ENCODE measurements around the gene ABL2.
A peak's percentile ranks its signal among the peaks of the same experiment; 100 is the strongest.
"Not testable (repeated sequence)": the region's sequence is repeated elsewhere in the genome, so short reads cannot be mapped to it uniquely, and the experiment has no call there.

The ABL2 gene

GRCh38 chr1:179169616-179170467 lies 59.6 kb downstream of the ABL2 start:
- DNase-seq (ENCODE audit: low spot score): no peak

- no peak for DNase-seq (ENCODE audit: low spot score)
Observed at GRCh38 chr1:179168536-179168935, 60.9 kb downstream of the ABL2 start.

GRCh38 chr1:179167955-179168354 lies 61.5 kb downstream of the ABL2 start:
- no peak for DNase-seq (ENCODE audit: low spot score)

GRCh38 chr1:179167418-179167777 lies 62.1 kb downstream of the ABL2 start:
- no peak for DNase-seq (ENCODE audit: low spot score)

GRCh38 chr1:179166663-179167417 lies 62.6 kb downstream of the ABL2 start:
- no peak for DNase-seq (ENCODE audit: low spot score)

GRCh38 chr1:179164494-179164893 lies 65.0 kb downstream of the ABL2 start:
- DNase-seq (ENCODE audit: low spot score): no peak

GRCh38 chr1:179156708-179157107 lies 72.8 kb downstream of the ABL2 start:
- no peak for DNase-seq (ENCODE audit: low spot score)

GRCh38 chr1:179156026-179156425 lies 73.5 kb downstream of the ABL2 start:
- DNase-seq (ENCODE audit: low spot score): no peak

GRCh38 chr1:179155615-179156014 lies 73.9 kb downstream of the ABL2 start:
- no peak for DNase-seq (ENCODE audit: low spot score)

- DNase-seq (ENCODE audit: low spot score): no peak
Observed at GRCh38 chr1:179154437-179154836, 75.0 kb downstream of the ABL2 start.

GRCh38 chr1:179153217-179153616 lies 76.3 kb downstream of the ABL2 start:
- DNase-seq (ENCODE audit: low spot score): no peak

GRCh38 chr1:179151908-179152682 lies 77.4 kb downstream of the ABL2 start:
- no peak for DNase-seq (ENCODE audit: low spot score)

GRCh38 chr1:179146911-179147310 lies 82.6 kb downstream of the ABL2 start:
- DNase-seq (ENCODE audit: low spot score): no peak

GRCh38 chr1:179146476-179146875 lies 83.0 kb downstream of the ABL2 start:
- DNase-seq (ENCODE audit: low spot score): no peak

GRCh38 chr1:179145521-179145920 lies 84.0 kb downstream of the ABL2 start:
- no peak for DNase-seq (ENCODE audit: low spot score)

- no peak for DNase-seq (ENCODE audit: low spot score)
Observed at GRCh38 chr1:179144626-179145025, 84.9 kb downstream of the ABL2 start.

- no peak for DNase-seq (ENCODE audit: low spot score)
Observed at GRCh38 chr1:179143322-179143721, 86.2 kb downstream of the ABL2 start.

GRCh38 chr1:179142889-179143299 lies 86.6 kb downstream of the ABL2 start:
- no peak for DNase-seq (ENCODE audit: low spot score)

GRCh38 chr1:179141592-179142251 lies 87.8 kb downstream of the ABL2 start:
- peak; percentile 50 for DNase-seq (ENCODE audit: low spot score)

- DNase-seq (ENCODE audit: low spot score): not testable (repeated sequence)
Observed at GRCh38 chr1:179138755-179139154, 90.7 kb downstream of the ABL2 start.

GRCh38 chr1:179137617-179138255 lies 91.7 kb downstream of the ABL2 start:
- DNase-seq (ENCODE audit: low spot score): no peak
